Myocyte (in vitro differentiated cells): ENCODE results near the gene TPST2. TPM values are rescaled to one million over a fixed set of nuclear protein-coding genes. Genes with fewer than 3 reads are reported as not detected.

ENCODE experiments used
- DNase-seq: peaks from one replicate; pipeline ENCODE4 v3.0.0-alpha.2; 2012; ENCODE audit warnings: low read depth
- total RNA-seq: library from RNA; depleted of rRNA; stranded (reverse); fragments of >200 nt; gene quantifications from 2 replicates; pipeline ENCODE4 v1.2.3, GENCODE V29; 2014

The TPST2 gene
- total RNA-seq, 1 donor from 2014 or later, result 36.6 TPM

DNA sequence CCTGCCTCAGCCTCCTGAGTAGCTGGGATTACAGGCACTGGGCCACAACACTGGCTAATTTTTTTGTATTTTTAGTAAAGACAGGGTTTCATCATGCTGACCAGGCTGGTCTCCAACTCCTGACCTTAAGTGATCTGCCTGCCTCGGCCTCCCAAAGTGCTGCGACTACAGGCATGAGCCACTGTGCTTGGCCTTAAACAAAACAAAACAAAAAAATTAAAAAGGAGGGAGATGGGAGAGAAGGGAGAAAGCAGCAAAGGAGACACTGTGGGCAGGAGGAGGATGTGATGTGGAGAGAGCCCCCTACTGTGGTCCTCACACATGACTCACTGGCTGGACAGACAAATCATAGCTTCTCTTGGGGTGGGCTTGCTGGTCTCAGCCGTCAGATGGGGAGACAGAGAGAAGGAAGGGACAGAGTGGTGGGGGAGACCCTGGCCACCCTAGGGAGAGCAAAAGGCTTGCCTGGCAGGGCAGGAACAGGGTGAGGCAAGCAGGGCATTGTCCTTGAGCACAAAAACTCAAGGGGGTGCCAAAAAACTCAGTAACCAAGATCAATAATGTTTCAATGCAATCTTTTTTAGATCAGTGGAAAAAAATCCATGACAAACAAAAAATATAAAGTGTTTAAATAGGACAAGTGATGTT is 31.6 kb downstream of the TPST2 start:
- DNase-seq, result no peak

DNA sequence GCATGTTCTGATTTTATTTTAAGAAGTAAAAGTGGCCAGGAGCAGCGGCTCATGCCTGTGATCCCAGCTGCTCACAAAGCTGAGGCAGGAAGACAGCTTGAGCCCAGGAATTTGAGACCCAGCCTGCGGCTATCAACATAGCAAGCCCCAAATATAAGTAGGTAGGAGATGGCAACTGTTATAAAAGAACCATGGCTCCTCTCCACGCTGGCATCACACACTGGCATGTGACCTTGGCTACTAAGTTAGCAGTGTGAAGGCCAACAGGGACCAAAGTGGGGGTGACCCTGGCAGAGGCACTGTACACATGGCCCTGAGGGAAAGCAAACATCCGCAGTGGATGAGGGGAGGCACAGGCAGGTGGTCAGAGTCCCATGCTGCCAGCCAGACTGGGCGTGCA is 33.0 kb downstream of the TPST2 start:
- DNase-seq, result peak; percentile 90

DNA sequence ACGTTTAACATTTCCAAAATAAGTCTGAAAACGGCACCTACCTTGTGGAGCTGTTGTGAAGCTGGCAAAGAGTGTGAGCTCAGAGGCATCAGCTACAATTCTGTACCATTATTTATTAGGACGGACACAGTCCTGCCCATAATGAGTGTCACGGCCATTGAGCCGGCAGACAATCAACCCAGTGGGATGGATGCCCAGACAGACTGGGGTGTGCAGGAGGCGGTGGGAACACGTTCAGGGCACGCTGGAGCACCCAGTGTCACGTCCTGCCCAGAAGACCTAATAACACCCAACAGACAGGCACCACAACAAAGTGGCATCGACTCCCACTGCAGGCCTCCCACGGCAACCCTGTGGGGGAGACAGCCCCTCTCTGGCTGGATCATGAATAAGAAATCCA is 34.5 kb downstream of the TPST2 start:
- DNase-seq, result no peak

DNA sequence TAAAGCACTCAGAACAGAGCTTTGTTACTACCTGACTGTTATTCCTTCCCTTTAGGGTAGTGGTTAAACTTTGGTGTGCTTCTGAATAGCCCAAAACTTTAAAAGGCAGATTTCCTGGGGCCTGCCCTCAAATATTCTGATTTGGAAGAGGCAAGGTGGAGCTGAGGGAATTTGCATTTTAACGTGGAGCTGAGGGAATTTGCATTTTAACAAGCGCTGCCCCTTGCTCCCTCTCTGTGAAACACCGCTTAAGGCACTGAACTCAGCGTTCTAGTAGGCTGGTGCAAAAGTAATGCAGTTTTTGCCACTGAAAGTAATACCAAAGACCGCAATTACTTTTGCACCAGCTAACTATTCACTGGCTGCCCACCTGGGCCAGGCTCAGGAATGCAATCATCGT is 35.0 kb downstream of the TPST2 start:
- DNase-seq, result no peak

DNA sequence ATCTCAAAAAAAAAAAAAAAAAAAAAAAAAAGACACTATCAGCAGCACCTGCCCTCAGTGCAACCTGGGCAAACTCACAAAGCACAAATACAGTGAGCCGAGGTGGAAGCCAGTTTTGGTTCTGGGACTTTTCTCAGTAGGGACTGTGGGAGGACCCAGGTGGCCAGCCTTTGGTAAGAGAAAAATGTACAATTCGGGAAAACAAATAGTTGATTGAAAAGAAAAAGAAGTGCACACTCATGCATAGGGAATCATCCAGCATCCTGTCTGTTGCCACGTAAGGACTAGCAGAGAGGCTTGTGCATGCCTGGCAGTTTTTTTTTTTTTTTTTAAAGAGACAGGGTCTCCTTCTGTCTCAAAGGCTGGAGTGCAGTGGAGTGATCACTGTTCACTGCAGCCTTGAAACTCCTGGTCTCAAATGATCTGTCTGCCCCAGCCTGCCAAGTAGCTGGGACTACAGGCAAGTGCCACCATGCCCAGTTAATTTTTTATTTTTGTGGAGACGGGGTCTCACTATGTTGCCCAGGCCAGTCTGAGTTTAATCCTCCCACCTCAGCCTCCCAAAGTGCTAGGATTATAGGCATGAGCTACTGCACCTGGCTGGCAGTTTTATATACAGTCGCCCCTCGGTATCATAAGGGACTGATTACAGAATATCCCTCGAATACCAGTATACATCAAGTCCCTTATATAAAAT is 36.7 kb downstream of the TPST2 start:
- DNase-seq, result peak; percentile 49

DNA sequence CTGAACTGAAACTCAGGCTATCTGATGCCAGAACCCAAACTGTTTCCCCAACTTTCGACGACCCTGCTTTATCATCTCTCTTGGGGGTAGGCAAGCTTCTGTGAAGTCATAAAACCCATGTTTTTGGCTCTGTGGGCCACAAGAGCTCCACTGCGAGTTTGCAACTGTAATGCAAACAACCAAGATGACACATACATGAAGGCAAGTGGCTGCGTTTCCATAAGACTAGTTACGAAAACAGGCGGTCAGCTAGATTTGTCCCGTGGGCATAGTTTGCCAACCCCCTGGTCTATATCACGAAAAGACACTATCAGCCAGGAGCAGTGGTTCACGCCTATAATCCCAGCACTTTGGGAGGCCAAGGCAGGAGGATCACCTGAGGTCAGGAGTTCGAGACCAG is 37.5 kb downstream of the TPST2 start:
- DNase-seq, result no peak

DNA sequence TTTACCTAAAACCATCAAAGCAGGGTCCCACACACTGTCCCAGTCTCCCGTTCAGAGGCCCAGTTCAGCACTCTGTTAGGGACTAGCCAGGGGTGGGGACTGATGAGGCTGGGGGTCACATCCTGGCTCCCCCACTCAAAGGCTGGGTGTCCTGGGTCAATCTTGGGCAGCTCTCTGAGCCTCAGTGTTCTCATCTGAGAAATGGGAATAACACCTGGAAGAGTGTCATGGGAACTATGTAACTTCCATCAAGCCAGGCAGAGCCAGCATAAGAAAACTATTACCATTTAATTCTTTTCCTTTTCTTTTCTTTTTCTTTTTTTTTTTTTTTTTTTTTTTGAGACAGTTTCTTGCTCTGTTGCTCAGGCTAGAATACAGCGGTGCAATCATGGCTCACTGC is 38.4 kb downstream of the TPST2 start:
- DNase-seq, result no peak

DNA sequence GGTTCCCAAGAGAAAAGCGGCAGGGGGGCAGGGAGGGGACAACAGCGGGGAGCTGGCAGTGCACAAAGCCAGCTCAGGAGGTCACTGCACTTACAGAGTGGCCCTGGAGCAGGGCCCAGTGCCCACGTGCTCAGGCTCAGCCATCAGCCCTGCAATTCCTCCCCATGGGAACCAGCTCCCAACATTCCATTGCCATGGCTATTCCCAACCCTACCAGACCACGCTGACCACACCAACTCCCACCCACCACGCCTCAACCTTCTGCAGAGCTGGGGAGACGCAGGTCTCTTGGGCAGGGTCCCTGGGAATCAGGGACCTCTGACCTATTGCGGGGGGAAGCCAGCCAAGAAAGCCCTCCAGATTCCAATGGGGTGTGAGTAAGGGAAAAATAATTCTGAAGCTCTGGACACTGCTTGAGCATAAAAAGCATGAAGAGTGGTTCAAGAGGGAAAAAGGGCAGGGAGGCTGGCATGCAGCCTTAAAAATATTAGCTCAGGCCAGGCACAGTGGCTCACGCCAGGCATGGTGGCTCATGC is 39.4 kb downstream of the TPST2 start:
- peak; percentile 98 for DNase-seq

DNA sequence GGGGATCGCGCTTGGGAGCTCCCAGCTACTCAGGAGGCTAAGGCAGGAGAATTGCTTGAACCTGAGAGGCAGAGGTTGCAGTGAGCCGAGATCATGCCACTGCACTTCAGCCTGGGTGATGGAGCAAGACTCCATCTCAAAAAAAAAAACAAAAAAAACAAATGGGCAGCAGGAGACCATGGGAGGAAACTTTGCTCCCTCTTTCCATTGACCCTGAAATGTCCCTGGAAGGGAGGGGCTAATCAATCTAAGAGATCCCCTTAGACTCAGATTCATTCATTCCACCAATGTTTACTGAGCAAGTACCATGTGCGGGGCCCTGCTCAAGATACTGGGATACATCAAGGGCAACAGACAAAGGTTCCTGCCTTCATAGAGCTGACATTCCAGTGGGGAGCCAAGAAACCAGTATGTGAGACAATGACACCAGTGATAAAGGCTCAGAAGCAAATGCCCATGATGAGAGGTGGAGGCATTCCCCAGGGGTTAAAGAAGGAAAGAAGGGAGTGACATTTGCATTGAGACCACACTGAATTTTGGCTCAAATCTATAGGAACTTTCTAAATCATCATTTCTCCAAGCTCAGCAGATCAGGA is 39.9 kb downstream of the TPST2 start:
- peak; percentile 73 for DNase-seq

DNA sequence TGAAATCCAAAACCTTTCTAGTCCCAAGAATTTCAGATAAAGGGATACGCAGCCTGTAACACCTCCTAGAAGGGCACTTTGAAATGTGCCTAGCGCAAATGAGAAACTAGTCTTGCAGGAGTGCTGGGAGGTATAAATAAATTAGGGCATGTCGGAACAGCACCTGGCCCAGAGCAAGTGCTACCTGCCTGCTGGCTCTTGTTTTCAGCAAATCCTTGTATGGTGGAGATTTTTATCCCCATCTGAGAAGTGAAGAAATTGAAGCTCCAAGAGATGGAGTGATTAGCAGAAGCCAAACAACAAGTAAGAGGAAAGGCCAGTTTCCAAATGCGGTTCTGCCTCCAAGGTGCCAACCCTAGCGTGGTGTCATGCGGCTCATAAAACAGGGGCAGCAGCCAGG is 40.9 kb downstream of the TPST2 start:
- DNase-seq, result no peak

DNA sequence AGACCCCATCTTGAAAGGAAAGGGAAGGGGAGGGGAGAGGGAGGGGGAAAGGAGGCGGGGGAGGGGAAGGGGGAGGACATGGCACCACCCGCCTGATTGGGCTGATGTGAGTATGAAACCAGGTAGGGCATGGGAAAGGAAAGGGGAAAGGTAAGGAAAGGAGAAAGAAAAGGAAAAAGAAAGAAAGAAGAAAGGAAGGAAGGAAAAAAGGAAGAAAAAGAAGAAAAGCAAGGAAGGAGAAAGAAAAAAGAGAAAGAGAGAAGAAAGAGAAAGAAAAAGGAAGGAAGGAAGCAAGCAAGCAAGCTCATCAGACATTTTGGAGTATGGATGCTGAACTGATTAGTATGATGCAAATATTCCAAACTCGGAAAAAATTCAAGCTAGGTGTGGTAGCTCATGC is 41.6 kb downstream of the TPST2 start:
- DNase-seq, result no peak

DNA sequence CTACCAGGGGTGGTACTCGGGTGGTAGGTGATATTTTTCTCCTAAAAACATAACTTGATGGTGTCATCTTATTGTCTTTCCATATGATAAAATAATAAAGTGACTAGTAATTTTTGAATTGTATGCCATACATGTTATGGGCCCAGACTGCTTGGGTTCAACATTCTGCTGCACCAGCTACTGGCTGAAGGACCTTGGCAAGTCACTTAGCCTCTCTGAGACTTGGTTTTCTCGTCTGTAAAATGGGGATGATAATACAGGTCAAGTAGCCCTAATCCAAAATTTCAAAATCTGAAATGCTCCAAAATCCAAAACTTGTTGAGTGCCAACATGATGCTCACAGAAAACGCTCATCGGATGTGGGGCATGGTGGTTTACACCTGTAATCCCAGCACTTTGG is 42.1 kb downstream of the TPST2 start:
- DNase-seq, result no peak

DNA sequence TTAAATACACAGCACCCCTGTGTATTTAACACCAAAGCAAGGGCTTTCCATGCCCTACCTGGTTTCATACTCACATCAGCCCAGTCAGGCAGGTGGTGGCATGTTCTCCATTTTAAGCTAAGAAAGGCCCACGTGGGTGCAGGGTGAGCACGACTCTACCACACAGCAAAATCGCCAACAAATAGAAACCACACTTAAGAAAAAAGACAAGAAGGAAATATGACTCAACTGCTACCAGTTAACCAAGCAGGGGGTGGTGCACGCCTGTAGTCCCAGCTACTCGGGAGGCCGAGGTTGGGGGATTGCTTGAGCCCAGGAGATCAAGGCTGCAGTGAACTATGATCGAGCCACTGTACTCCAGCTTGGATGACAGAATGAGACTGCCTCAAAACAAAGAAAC is 42.5 kb downstream of the TPST2 start:
- no peak for DNase-seq

DNA sequence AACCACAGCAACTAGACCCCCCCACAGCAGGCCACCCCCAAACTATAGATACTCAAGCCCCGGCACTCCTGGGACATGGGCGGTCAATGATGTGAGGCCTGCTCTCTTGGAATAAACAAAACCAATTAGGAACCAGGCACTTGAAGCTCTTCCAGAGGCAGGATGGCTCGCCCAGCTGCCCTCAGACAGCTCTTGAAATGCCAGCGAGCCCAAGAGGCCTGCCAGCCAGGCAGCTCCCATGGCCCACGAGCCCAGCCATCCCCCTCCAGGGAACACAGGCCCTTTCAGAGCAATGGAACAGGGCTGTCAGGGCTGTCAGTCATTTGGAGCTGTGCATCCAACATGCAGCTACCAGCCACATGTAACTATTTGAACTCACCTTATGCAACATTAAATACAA is 43.6 kb downstream of the TPST2 start:
- DNase-seq, result peak; percentile 45

DNA sequence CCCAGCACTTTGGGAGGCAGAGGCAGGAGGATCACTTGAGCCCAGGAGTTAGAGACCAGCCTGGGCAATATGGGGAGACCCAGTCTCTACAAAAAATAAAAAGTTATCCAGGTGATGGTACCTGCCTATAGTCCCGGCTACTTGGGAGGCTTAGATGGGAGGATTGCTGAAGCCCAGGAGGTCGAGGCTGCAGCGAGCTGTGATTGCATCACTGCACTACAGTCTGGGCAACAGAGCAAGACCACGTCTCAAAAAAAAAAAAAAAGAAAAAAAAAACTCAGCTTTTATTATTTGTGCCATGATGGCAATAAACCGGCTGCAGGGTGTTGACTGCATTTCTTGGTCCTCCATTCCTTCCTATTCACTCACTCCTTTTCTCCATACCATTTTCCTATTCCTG is 44.1 kb downstream of the TPST2 start:
- no peak for DNase-seq

DNA sequence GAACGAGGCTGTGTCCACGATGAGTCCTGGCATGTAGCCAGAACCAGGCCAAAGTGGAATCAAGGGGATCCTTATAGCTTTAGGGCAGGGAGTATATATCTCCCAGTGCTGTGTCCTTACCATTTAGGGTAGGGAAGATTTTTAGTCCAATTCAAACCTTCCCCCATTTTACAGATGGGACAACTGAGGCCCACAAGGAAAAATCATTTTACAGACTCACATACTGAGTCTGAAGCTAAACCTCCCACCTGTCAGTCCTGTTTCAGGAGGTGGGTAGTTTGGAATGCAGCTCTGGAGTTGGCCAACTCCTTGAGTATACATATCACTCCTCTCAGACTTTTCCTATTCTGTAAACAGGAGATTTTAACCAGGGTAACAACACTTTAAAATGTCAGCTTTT is 44.5 kb downstream of the TPST2 start:
- no peak for DNase-seq

DNA sequence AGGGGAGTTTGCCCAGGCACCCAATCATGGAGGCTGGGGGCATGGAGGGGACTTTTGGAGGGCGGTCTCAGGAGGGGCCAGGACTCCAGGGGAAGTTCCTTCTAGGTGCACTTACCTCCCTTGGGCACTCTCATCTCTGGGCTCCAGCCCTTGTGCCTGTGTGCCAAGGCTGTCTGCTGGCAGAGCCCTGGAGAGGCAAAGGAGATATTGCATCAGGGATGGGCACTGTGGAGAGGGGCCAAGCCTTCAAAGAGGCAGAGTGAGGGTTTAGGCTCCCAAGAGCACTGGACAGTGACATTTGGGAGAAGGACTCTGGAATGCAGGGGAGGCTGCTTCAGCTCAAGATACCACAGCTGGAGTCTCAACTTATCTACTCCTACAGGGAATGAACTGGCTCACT is 45.4 kb downstream of the TPST2 start:
- no peak for DNase-seq

DNA sequence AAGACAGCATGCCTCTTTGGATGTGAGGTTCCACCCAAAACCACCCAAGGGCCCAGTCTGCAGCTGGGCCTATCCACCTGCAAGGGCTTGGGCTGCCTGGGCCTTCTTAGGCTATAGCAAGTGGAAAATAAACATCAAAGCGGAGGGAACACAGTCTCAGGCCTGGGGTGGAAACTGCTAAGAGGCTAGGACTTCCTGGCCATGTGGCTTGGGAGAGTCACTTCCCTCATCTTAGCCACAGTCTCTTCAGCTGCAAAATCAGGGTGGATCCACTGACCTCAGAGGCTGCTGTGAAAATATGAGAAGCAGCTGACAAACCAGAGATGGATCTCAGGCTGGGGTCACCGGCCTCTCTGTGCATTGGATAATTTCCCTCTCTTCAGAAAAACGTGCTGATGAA is 47.1 kb downstream of the TPST2 start:
- peak; percentile 66 for DNase-seq

DNA sequence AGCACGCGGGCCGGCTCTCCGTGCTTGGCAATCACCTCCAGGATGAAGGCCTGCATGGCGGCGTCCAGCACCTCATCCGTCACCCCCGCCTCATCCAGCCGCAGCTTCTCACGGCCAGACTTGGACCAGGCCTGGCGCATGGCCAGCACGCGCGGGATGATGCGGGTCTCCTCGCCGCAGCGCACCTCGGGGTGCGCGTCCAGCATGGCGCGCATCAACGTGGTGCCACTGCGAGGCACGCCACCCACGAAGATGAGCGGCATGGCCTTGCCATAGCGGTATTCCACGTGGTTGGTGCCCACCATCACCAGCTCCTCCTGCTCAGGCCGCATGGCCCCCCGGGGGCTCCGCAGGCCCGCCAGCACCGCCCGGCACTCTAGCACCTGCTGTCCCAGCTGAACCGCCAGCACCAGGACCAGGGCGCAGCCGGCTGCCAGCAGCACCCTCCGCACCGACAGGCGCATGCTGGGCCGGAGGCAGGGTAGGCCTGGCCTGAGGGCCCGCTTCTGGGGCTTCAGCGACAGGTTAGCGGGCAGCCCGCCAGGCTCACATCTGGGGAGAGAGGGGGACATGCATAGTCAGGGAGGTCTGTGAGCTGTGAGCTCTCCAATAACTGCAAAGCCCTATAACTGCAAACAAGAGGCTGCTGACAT is 48.6 kb downstream of the TPST2 start:
- DNase-seq, result no peak

DNA sequence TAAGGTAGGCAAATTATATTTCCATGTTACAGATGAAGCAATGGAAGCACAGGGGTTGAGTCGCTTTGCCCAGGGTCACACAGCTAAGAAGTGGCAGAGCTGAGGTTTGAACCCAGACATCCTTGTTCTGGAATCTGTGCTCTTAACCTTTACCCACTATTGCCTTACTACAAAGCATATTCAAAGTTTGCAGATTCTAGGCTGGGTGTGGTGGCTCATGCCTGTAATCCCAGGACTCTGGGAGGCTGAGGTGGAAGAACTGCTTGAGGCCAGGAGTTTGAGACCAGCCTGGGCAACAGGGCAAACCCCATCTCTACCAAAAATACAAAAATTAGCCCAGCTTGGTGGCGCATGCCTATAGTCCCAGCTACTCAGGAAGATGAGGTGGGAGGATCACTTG is 49.8 kb downstream of the TPST2 start:
- no peak for DNase-seq

DNA sequence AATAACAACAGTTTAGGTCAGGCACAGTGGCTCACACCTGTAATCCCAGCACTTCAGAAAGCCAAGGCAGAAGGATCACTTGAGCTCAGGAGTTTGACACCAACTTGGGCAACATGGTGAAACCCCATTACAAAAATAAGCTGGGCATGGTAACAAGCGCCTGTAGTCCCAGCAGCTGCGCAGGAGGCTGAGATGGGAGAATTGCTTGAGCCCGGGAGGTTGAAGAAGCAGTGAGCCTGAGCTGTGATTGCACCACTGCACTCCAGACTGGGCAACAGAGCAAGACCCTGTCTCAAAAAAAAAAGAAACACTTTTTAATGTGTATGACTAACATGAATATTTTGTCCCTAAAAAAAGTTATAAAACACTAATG is 53.2 kb downstream of the TPST2 start:
- no peak for DNase-seq

DNA sequence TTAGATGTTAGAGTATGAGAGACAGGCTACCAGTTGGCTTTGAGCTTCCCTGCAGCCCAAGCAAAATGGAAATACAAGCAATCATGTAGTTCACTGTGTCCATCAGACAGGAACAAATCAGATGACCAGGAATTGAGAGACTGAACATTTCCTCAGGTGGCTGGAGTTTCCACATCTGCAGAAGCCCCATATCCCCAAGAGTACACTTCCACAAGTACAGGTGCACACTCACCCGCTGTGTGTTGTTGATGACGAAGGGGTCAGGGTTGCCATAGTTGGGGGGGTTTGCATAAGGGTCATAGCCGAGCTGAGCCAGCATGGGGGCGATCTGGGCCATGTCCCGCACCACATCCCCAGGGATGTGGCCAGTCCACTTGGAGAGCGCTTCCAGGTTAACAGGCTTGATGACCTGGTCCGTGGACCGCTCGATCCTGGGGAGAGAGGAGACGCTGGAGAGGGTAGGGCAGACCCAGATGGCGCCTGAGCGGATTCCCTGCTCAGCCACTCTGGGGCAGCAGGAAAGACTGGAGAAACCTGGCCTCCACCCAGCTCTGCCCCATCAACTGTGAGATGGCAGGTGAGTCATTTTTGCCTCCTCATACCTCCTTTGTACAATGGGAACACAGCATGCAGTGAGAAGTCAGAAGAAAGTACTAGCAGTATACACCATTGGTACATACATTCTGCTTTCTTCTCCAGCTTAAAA is 53.7 kb downstream of the TPST2 start:
- DNase-seq, result no peak
